Omental fat pad (tissue), 4 donors: ENCODE measurements around the gene DES. TPM values are rescaled to one million over a fixed set of nuclear protein-coding genes. Genes with fewer than 3 reads are reported as not detected.
A peak's percentile ranks its signal among the peaks of the same experiment; 100 is the strongest.

Experiments
- ATAC-seq: fragments of 150-250 bp; one replicate; pipeline ENCODE4 v1.9.1; 2016; ENCODE audit warnings: mild to moderate bottlenecking, moderate library complexity; ENCODE audit not compliant: low FRiP score
- DNase-seq: peaks from one replicate; pipeline ENCODE4 v3.0.0-alpha.2; 2019; ENCODE audit warnings: low spot score
- total RNA-seq, 4 donors: library from RNA; depleted of rRNA; stranded (reverse); fragments of >200 nt; gene quantifications; one replicate each; pipeline ENCODE4 v1.1.0, GENCODE V29; 2016
- TF ChIP-seq, protein P1 (sequence below), 3 donors: fragments of 450-650 bp; IDR thresholded peaks; one replicate each; pipeline ENCODE4 v1.5.1; 2016 to 2017; ENCODE audit warnings: antibody characterized with exemption in 3 of 3, mild to moderate bottlenecking in 3 of 3, moderate library complexity in 2 of 3

The DES gene
- total RNA-seq, 4 donors from 2014 or later = 39.4 to 292 (median 182) TPM

DNA sequence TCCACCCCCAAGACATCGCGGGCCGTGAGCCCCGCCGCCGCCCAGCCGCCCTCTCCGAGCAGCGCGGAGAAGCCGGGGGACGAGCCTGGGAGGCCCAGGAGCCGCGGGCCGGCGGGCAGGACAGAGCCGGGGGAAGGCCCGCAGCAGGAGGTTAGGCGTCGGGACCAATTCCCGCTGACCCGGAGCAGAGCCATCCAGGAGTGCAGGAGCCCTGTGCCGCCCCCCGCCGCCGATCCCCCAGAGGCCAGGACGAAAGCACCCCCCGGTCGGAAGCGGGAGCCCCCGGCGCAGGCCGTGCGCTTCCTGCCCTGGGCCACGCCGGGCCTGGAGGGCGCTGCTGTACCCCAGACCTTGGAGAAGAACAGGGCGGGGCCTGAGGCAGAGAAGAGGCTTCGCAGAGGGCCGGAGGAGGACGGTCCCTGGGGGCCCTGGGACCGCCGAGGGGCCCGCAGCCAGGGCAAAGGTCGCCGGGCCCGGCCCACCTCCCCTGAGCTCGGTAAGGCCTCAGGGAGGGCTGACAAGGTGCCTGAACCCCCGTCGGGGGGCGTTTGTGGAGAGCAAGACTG, 30.7 kb downstream of the DES start:
- TF ChIP-seq, protein P1, sequence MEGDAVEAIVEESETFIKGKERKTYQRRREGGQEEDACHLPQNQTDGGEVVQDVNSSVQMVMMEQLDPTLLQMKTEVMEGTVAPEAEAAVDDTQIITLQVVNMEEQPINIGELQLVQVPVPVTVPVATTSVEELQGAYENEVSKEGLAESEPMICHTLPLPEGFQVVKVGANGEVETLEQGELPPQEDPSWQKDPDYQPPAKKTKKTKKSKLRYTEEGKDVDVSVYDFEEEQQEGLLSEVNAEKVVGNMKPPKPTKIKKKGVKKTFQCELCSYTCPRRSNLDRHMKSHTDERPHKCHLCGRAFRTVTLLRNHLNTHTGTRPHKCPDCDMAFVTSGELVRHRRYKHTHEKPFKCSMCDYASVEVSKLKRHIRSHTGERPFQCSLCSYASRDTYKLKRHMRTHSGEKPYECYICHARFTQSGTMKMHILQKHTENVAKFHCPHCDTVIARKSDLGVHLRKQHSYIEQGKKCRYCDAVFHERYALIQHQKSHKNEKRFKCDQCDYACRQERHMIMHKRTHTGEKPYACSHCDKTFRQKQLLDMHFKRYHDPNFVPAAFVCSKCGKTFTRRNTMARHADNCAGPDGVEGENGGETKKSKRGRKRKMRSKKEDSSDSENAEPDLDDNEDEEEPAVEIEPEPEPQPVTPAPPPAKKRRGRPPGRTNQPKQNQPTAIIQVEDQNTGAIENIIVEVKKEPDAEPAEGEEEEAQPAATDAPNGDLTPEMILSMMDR (IDR thresholded peaks at IDR 0.05) = no peak
- ATAC-seq (no peak), DNase-seq (no peak)

DNA sequence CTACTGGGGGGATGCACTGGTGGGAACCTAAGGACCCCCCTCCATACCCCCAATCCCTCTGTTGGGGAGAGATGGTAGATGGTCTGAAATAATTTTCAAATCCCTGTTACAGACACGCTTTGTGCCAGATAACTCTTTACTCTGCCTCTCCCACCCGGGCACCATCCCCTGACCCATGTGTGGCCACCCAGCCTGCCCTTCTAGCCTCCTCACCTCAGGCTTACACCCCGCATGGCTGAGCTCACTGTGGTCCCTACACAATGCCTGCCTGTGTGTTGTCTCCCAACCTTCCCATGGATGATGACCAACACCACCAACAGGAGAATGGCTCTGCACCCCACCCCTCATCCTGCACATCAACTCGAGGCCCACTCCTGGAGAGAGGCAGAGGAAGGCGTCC, 31.4 kb downstream of the DES start:
- DNase-seq (no peak), ATAC-seq (no peak)
- TF ChIP-seq, protein P1 (IDR thresholded peaks at IDR 0.05) = no peak

DNA sequence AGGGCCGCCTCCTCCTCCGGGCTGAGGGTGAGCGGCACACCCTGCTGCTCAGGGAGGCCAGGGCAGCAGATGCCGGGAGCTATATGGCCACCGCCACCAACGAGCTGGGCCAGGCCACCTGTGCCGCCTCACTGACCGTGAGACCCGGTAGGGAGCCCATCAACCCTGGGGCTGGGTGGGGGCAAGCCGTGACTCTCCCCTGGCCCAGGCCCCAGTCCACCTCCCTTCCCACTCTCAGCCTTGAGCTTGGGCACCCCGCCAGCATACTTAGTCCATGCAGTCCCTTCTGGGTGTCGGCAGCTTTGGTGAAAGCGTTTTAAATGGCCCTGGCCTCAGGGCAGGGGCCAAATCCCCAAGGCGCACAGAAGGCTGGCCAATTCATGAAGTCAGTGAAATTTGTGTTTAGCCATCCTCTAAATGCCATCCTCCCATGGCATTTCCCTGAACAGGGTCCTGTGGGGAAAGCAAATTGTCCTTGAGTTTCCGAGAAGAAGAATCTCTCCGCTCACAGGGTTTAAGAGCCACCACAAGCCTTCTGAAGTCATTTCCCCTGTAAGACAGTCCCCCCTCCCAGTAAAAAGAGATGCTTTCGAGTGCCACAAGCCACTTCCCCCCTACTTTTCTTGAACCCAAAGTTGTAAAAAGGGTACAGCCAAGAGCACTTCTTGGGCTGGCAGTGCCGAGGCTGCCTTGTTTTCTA, 33.6 kb downstream of the DES start:
- DNase-seq (peak; percentile 62), ATAC-seq (no peak)
- TF ChIP-seq, protein P1 (IDR thresholded peaks at IDR 0.05) = no peak

DNA sequence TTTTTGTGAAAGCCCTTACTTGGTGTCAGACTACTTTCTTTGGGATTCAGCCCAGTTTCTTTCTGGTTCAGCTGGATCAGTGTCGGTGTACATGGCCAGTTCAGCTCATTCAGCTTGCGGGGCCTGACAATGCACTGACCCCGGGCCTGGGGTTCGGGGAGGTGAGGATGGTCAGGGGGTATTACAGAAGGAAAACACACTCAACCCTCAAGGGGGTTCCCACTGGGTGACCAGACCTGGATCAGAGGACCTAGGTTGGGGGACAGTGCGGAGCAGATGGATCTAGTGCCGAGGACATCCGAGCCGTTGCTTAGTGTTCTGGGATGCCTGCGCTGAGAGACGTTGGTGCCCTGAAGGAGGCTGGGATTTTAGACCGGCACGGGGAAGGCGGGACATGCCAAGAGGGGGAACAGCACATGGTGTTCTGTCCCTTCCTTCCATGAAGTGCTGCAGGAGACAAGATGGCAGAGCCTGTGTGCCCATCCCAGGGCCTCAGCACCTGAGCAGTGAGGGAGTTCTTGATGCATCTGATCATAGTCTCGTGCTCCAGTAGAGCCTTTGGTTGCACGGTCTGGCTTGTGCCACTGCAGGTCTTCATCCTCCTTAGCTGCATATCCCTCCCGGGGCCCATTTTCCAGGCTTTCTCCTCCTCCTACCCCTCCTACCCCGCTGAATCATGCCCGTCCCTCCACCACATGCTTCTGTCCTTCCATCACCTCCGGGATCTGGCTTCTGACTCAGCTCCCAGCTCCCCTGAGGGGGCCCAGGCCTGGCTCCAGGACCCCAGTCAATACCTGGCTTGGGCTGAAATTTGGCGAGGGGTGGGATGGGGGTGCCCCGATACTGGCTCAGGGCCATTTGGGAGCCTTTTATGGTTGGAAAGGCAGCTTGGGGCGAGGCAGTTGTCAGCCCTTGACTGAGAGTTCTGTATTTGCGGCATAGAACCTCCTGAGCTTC, 34.5 kb downstream of the DES start:
- peak; percentile 94 for ATAC-seq
- TF ChIP-seq, protein P1 (IDR thresholded peaks at IDR 0.05) = no peak
- DNase-seq = peak; percentile 63

DNA sequence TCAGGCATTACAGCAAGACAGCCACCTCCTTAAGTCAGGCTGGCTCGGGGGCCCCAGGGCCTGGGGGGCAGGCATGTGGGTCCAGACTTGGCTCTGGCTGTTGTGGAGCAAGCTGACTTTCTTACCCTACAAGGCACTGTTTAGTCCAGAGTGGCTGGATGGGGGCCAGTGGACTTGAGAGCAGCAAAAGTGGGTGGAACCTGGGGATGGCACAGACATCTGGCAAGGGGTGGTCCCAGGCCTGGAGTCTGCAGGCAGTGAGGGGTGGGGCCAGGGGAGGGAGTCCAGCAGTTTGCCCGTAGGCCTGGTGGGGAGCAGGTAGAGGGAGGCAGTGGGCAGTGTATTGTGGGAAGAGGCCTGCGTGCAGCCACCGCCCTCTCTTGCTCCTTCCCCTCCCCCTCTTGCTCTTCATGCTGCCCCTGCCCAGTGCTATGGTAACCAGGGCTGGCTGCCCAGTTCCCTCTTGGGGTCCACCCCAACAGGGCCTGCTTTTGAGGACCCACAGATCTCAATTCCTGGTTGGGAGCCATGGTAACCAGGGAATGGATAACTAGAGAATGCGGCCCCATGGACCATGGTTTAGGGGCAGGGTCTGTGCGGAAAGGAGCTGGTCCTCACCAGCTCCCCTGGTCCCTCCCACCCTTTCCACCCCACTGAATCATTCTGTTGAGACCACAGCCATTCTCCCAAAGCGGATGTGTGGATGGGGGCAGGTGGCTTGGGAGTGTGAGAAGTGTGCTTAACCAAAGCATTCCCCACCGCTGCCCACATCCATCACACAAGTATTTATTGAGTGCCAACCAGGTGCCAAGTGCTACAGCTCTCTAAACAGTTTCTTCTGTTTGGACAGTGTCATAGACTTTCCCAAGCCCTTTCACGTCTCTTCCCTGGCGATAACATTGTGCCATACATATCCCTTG, 35.8 kb downstream of the DES start:
- DNase-seq (no peak), ATAC-seq (peak; percentile 2)
- TF ChIP-seq, protein P1 (IDR thresholded peaks at IDR 0.05) = no peak

DNA sequence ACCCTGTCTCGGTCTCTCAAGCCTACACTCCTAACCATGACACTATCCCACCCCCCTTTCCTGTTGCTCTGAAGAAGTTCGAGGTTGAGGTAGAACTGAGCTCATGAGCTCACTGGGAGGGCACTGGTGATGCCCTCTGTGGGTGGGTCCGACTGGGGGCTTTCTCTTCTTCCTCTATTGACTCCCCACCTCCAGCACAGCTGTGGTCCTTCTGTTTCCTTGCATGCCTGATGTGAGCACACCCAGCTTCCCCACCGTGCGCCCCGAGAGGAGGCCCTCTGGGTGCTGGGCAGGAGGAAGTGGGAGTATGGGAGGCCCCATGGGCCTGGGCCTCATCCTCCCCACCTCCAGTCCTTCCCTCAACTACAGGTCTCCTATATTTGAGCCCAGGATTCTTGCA, 37.4 kb downstream of the DES start:
- TF ChIP-seq, protein P1 (IDR thresholded peaks at IDR 0.05) = no peak
- ATAC-seq (no peak), DNase-seq (no peak)
